GM12878 (cell line): ENCODE results near the gene MRGPRX4. TPM values are rescaled to one million over a fixed set of nuclear protein-coding genes. Genes with fewer than 3 reads are reported as not detected.

Experiments
- ATAC-seq: fragments of 200-7000 bp; cut with Tn5 transposase; 3 replicates; pipeline ENCODE4 v1.9.1; 2020; ENCODE audit warnings: mild to moderate bottlenecking, moderate library complexity
- BruUV-seq: library from RNA; stranded (reverse); fragments of 400-500 nt; replicated peaks from 2 replicates; lab custom pipeline; 2021; lab: Mats Ljungman, UMichigan
- CTCF ChIA-PET: fragments of 300-600 bp; sonication (Branson Sonifier 250); formaldehyde crosslinking; extraction: SDS; loops from one replicate; lab custom pipeline; 2021; ENCODE audit warnings: inconsistent platforms; lab: Yijun Ruan, JAX
- POLR2A ChIA-PET: fragments of 350-600 bp; formaldehyde crosslinking; extraction: SDS; loops from one replicate; lab custom pipeline; 2021; ENCODE audit warnings: inconsistent platforms; lab: Charles Lee
- RAD21 ChIA-PET: fragments of 300-600 bp; sonication (Branson Sonifier 250); formaldehyde crosslinking; loops from one replicate; lab custom pipeline; 2023; ENCODE audit warnings: antibody characterized with exemption; ENCODE audit not compliant: unreplicated experiment; lab: Charles Lee
- SMC1A ChIA-PET: fragments of 300-600 bp; sonication (Branson Sonifier 250); formaldehyde crosslinking; loops from one replicate; lab custom pipeline; 2023; ENCODE audit not compliant: unreplicated experiment, uncharacterized antibody; lab: Charles Lee
- DNase-seq: peaks from one replicate; pipeline ENCODE4 v3.0.0-alpha.2; 2011; ENCODE audit warnings: low read depth, low spot score
- FAIRE-seq: peaks from 3 replicates; lab custom pipeline; 2011; peaks lifted over from hg19 to GRCh38; lab: Jason Lieb, UNC
- H2AFZ ChIP-seq: 2 replicates; pipeline ENCODE4 v1.6.0; 2011; ENCODE audit warnings: low read depth, low read length, control low read depth; ENCODE audit not compliant: control insufficient read depth
- H3K27ac ChIP-seq: 2 replicates; pipeline ENCODE4 v1.5.1; 2011; ENCODE audit warnings: control low read depth; ENCODE audit not compliant: control insufficient read depth, insufficient read depth
- H3K27me3 ChIP-seq, 2 experiments: replicated peaks in 1 of 2; 2 replicates each; pipeline versions ENCODE4 v1.6.0 to v1.6.1; 2011; ENCODE audit warnings: low read length in 1 of 2; ENCODE audit not compliant: control insufficient read depth in 2 of 2, insufficient read depth in 2 of 2
- H3K36me3 ChIP-seq, 2 experiments: 2 replicates each; pipeline ENCODE4 v1.5.1; 2011; ENCODE audit warnings: low read length in 1 of 2; ENCODE audit not compliant: control insufficient read depth in 2 of 2, insufficient read depth in 2 of 2
- H3K4me1 ChIP-seq: 2 replicates; pipeline ENCODE4 v1.6.1; 2011; ENCODE audit warnings: mild to moderate bottlenecking, low read length, moderate library complexity, mixed read lengths; ENCODE audit not compliant: control insufficient read depth, insufficient read depth
- H3K4me2 ChIP-seq: 2 replicates; pipeline ENCODE4 v1.6.0; 2011; ENCODE audit warnings: control low read depth; ENCODE audit not compliant: control insufficient read depth, insufficient read depth
- H3K4me3 ChIP-seq: fragments of 200-600 bp; sonication (generic); 2 replicates; pipeline ENCODE4 v1.5.1; 2016
- H3K79me2 ChIP-seq: 2 replicates; pipeline ENCODE4 v1.6.0; 2011; ENCODE audit warnings: low read length; ENCODE audit not compliant: control insufficient read depth, insufficient read depth
- H3K9ac ChIP-seq: 2 replicates; pipeline ENCODE4 v1.8.0; 2011; ENCODE audit warnings: low read length, control low read depth, mixed read lengths; ENCODE audit not compliant: control insufficient read depth, insufficient read depth
- H3K9me3 ChIP-seq: replicated peaks from 3 replicates; pipeline ENCODE4 v1.5.1; 2011; ENCODE audit warnings: mild to moderate bottlenecking, low read length; ENCODE audit not compliant: control insufficient read depth, insufficient read depth
- H4K20me1 ChIP-seq: 2 replicates; pipeline ENCODE4 v1.6.0; 2011; ENCODE audit not compliant: control insufficient read depth, insufficient read depth
- ETV6 ChIP-seq, 2 experiments: fragments of 450-650 bp in 1 of 2; IDR thresholded peaks in 1 of 2; conservative IDR thresholded peaks in 1 of 2; 2 replicates each; pipeline ENCODE4 v1.6.1; 2014; ENCODE audit warnings: antibody characterized with exemption in 1 of 2, borderline replicate concordance in 1 of 2, low read depth in 1 of 2, mild to moderate bottlenecking in 1 of 2, moderate library complexity in 1 of 2
- STAT1 ChIP-seq: fragments of 450-650 bp; conservative IDR thresholded peaks from 2 replicates; pipeline ENCODE4 v1.6.1; 2014; ENCODE audit warnings: antibody characterized with exemption, mild to moderate bottlenecking
- ZBTB4 ChIP-seq: fragments of 450-650 bp; formaldehyde crosslinking; IDR thresholded peaks from 2 replicates; pipeline ENCODE4 v1.4.0; 2022; ENCODE audit warnings: mild to moderate bottlenecking, moderate library complexity
- ZNF217 ChIP-seq: fragments of 450-650 bp; IDR thresholded peaks from 2 replicates; pipeline ENCODE4 v1.6.1; 2017; ENCODE audit warnings: antibody characterized with exemption, mild to moderate bottlenecking
- WGBS: methylation state at CpG from one replicate; pipeline ENCODE4 v1.1.6; 2016; ENCODE audit warnings: low lambda C conversion rate; ENCODE audit not compliant: insufficient replicate concordance, insufficient coverage; ENCODE audit errors: missing lambda C conversion rate; 5-methylcytosine and 5-hydroxymethylcytosine counted together
- in situ Hi-C: fragments of 300-500 bp; cut with MboI; formaldehyde crosslinking; loops from 9 replicates; pipeline ENCODE4 v1.14.3; 2018; ENCODE audit warnings: mixed read lengths
- intact Hi-C: fragments of 100-400 bp; cut with micrococcal nuclease; formaldehyde crosslinking; loops from one replicate; pipeline ENCODE4 v1.14.2; 2022; ENCODE audit not compliant: unreplicated experiment
- polyA plus RNA-seq, 11 experiments: library from polyadenylated mRNA; depleted of rRNA in 4 of 11; unstranded in 6 of 11; stranded (reverse) in 5 of 11; fragments of >200 nt; fragmentation: Nextera tagmentation in 4 of 11; fragmentation: Illumina TruSeq in 1 of 11; extraction: Ambion mirVana in 4 of 11; extraction: Trizol in 1 of 11; gene quantifications; 1 replicate in 1 of 11; 2 replicates in 10 of 11; pipeline versions ENCODE4 v1.2.1 to v1.2.3, GENCODE V29; 2011 to 2016; ENCODE audit warnings: inconsistent platforms in 2 of 11, missing spikeins in 2 of 11, low read depth in 1 of 11
- total RNA-seq, 4 experiments: library from RNA; depleted of rRNA in 3 of 4; stranded (reverse); fragments of >200 nt in 3 of 4; fragmentation: Illumina TruSeq in 1 of 4; extraction: Trizol in 1 of 4; gene quantifications; 2 replicates each; pipeline versions ENCODE4 v1.2.1 to v1.2.3, GENCODE V29; 2013 to 2021

The MRGPRX4 gene
- total and polyA plus RNA-seq, 10 of the 15 experiments (the other 5 are each of a cell fraction or from before 2014, with no cell fraction given) = not detected

- FAIRE-seq = no peak
- no peaks in the 10 kb centered on the region for H3K36me3 ChIP-seq
- H3K4me3 ChIP-seq = no peak overlapping the region
- 0% methylated on average over 3 of the region's 3 CpGs for WGBS
- H4K20me1 ChIP-seq = no peaks in the 10 kb centered on the region
- CTCF ChIA-PET = interaction anchor here (0.9 to 1.3 kb wide), 4 partner anchors 8 to 58 kb away, joined by 3 to 4 read pairs (median 3); no protein-coding TSS in a partner anchor
- in situ Hi-C loops (no loop called here), intact Hi-C loops (no loop called here)
- TF ChIP-seq STAT1 (no peak), ZNF217 (no peak), ZBTB4 (CRISPR knock-in tag) (no peak), ETV6 (conservative IDR thresholded peaks at IDR 0.05 in 1 of 2, IDR thresholded peaks at IDR 0.05 in 1 of 2; ENCODE audit: borderline replicate concordance in 1 of 2, low read depth in 1 of 2) (no peak)
- no peak overlapping the region for H3K4me2 ChIP-seq
- H3K9ac ChIP-seq = no peak overlapping the region
- SMC1A ChIA-PET = interaction anchor here (1.2 to 1.4 kb wide), 3 partner anchors 31 to 155 kb away, joined by 3 to 6 read pairs (median 4); no protein-coding TSS in a partner anchor
- RAD21 ChIA-PET = interaction anchor here (1.0 kb wide), 1 partner anchor 30 kb away, joined by 3 read pairs; no protein-coding TSS in a partner anchor
- DNase-seq = no peak
- ATAC-seq = no peak
- POLR2A ChIA-PET = no interaction called here
- H3K9me3 ChIP-seq = no peaks in the 10 kb centered on the region
- no peaks in the 10 kb centered on the region for H3K4me1 ChIP-seq
- no TSS peak for BruUV-seq
- H2AFZ ChIP-seq = no peak overlapping the region
- no peaks in the 10 kb centered on the region for H3K27me3 ChIP-seq
- no peaks in the 10 kb centered on the region for H3K79me2 ChIP-seq
- no peak overlapping the region for H3K27ac ChIP-seq
Measured at GRCh38 chr11:18145837-18146236, 26.8 kb upstream of the MRGPRX4 start.
